C4-2B (cell line): ENCODE data around the gene CHN2.

ENCODE experiments used
- CTCF ChIP-seq: fragments of 450-650 bp; conservative IDR thresholded peaks from 2 replicates; pipeline ENCODE4 v1.5.1; 2017; ENCODE audit warnings: mild to moderate bottlenecking
- ZFX ChIP-seq: fragments of 450-650 bp; IDR thresholded peaks from 2 replicates; pipeline ENCODE4 v1.6.1; 2017

GRCh38 chr7:29370531-29371314 lies 176.1 kb downstream of the CHN2 start:
- TF ChIP-seq CTCF, result no peak
- TF ChIP-seq ZFX, result no peak
